A673 (cell line): ENCODE measurements around the gene TUBB4A. TPM values are rescaled to one million over a fixed set of nuclear protein-coding genes. Genes with fewer than 3 reads are reported as not detected.

Experiments
- BruUV-seq: library from RNA; stranded (reverse); fragments of 400-500 nt; replicated peaks from 2 replicates; lab custom pipeline; 2021; lab: Mats Ljungman, UMichigan
- CTCF ChIA-PET: fragments of 300-600 bp; sonication (Branson Sonifier 250); formaldehyde crosslinking; loops from one replicate; lab custom pipeline; 2022; ENCODE audit warnings: antibody characterized with exemption; lab: Charles Lee
- POLR2A ChIA-PET: fragments of 300-600 bp; sonication (Branson Sonifier 250); formaldehyde crosslinking; loops from one replicate; lab custom pipeline; 2022; ENCODE audit warnings: antibody characterized with exemption; ENCODE audit not compliant: low non-redundant PET; lab: Charles Lee
- DNase-seq: peaks from one replicate; pipeline ENCODE4 v3.0.0-alpha.2; 2015; ENCODE audit warnings: low spot score
- H3K27ac ChIP-seq: fragments of 200-600 bp; sonication (generic); 2 replicates; pipeline ENCODE4 v1.5.1; 2016; ENCODE audit warnings: mixed run types, low read depth, mild to moderate bottlenecking, mixed read lengths, antibody characterized with exemption, low read length; ENCODE audit not compliant: poor library complexity, severe bottlenecking
- H3K27me3 ChIP-seq: fragments of 200-600 bp; sonication (generic); replicated peaks from 2 replicates; pipeline ENCODE4 v1.6.1; 2017; ENCODE audit warnings: mixed run types, low read depth, mild to moderate bottlenecking, mixed read lengths, antibody characterized with exemption, low read length; ENCODE audit not compliant: insufficient read depth, poor library complexity
- H3K36me3 ChIP-seq: fragments of 200-600 bp; sonication (generic); 2 replicates; pipeline ENCODE4 v1.6.1; 2016; ENCODE audit warnings: mixed run types, mild to moderate bottlenecking, mixed read lengths, antibody characterized with exemption, low read length; ENCODE audit not compliant: insufficient read depth, poor library complexity, severe bottlenecking
- H3K4me1 ChIP-seq: fragments of 200-600 bp; sonication (generic); 2 replicates; pipeline ENCODE4 v1.6.1; 2017; ENCODE audit warnings: mixed run types, mild to moderate bottlenecking, mixed read lengths, antibody characterized with exemption, low read length; ENCODE audit not compliant: insufficient read depth, poor library complexity, severe bottlenecking
- H3K4me3 ChIP-seq: fragments of 200-600 bp; sonication (generic); 2 replicates; pipeline ENCODE4 v1.5.1; 2016; ENCODE audit warnings: low read depth, mixed run types, mild to moderate bottlenecking, mixed read lengths, low read length; ENCODE audit not compliant: poor library complexity, severe bottlenecking
- H3K9me3 ChIP-seq: fragments of 200-600 bp; sonication (generic); 2 replicates; pipeline ENCODE4 v1.6.1; 2016; ENCODE audit warnings: mixed run types, low read depth, mild to moderate bottlenecking, mixed read lengths, antibody characterized with exemption, low read length; ENCODE audit not compliant: poor library complexity, severe bottlenecking
- EZH2 ChIP-seq: fragments of 200-600 bp; sonication (generic); IDR thresholded peaks from 2 replicates; pipeline ENCODE4 v1.6.1; 2017; ENCODE audit warnings: borderline replicate concordance, low read depth, mild to moderate bottlenecking, mixed read lengths, antibody characterized with exemption, low read length; ENCODE audit not compliant: poor library complexity, severe bottlenecking
- intact Hi-C: fragments of 100-400 bp; cut with micrococcal nuclease; formaldehyde crosslinking; loops from one replicate; pipeline ENCODE4 v1.10.0; 2022; ENCODE audit not compliant: unreplicated experiment
- total RNA-seq: library from RNA; stranded (reverse); gene quantifications from 2 replicates; pipeline ENCODE4 v1.2.3, GENCODE V29; 2021
- TF ChIP-seq, protein P1 (sequence below): fragments of 300-800, 200-600 bp; sonication (generic); conservative IDR thresholded peaks from 2 replicates; pipeline ENCODE4 v1.5.1; 2017; ENCODE audit warnings: low read depth, mild to moderate bottlenecking, antibody characterized with exemption, low read length, moderate library complexity, mixed read lengths

TUBB4A gene
- total RNA-seq, 1 experiment from 2014 or later: 27.0 TPM

- no peaks in the 10 kb centered on the region for H3K27me3 ChIP-seq
- H3K9me3 ChIP-seq: no peaks in the 10 kb centered on the region
- DNase-seq: no peak
- H3K36me3 ChIP-seq: no peaks in the 10 kb centered on the region
- no peak overlapping the region for H3K27ac ChIP-seq
- POLR2A ChIA-PET: no interaction called here
- H3K4me3 ChIP-seq: no peak overlapping the region
- no peaks in the 10 kb centered on the region for H3K4me1 ChIP-seq
- TF ChIP-seq, protein P1, sequence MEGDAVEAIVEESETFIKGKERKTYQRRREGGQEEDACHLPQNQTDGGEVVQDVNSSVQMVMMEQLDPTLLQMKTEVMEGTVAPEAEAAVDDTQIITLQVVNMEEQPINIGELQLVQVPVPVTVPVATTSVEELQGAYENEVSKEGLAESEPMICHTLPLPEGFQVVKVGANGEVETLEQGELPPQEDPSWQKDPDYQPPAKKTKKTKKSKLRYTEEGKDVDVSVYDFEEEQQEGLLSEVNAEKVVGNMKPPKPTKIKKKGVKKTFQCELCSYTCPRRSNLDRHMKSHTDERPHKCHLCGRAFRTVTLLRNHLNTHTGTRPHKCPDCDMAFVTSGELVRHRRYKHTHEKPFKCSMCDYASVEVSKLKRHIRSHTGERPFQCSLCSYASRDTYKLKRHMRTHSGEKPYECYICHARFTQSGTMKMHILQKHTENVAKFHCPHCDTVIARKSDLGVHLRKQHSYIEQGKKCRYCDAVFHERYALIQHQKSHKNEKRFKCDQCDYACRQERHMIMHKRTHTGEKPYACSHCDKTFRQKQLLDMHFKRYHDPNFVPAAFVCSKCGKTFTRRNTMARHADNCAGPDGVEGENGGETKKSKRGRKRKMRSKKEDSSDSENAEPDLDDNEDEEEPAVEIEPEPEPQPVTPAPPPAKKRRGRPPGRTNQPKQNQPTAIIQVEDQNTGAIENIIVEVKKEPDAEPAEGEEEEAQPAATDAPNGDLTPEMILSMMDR: no peak
- no peak for TF ChIP-seq EZH2
- no TSS peak for BruUV-seq
- CTCF ChIA-PET: no interaction called here
- intact Hi-C loops: no loop called here
Measured at GRCh38 chr19:6484831-6485230, 17.3 kb downstream of the TUBB4A start.

DNA sequence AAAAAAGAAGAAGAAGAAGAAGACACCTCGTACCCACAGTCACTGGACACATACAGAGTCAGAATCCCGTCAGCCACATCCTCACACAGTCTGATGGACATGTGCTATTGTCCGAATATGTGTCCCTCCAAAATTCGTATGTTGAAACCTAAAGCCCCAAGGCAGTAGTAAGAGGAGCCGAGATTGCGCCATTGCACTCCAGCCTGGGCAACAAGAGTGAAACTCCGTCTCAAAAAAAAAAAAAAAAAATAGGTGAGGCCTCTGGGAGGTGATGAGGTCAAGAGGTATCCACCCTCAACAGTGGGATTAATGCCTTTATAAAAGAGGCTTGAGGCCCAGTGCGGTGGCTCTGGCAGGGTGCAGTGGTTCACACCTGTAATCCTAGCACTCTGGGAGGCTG lies 17.9 kb downstream of the TUBB4A start:
- TF ChIP-seq, protein P1: no peak
- no peak for TF ChIP-seq EZH2
- no TSS peak for BruUV-seq
- no peaks in the 10 kb centered on the region for H3K27me3 ChIP-seq
- no peak overlapping the region for H3K27ac ChIP-seq
- ChIA-PET CTCF (no interaction called here), POLR2A (no interaction called here)
- H3K4me1 ChIP-seq: no peaks in the 10 kb centered on the region
- no peaks in the 10 kb centered on the region for H3K9me3 ChIP-seq
- H3K4me3 ChIP-seq: no peak overlapping the region
- no peaks in the 10 kb centered on the region for H3K36me3 ChIP-seq
- DNase-seq: no peak
- intact Hi-C loops: no loop called here

DNA sequence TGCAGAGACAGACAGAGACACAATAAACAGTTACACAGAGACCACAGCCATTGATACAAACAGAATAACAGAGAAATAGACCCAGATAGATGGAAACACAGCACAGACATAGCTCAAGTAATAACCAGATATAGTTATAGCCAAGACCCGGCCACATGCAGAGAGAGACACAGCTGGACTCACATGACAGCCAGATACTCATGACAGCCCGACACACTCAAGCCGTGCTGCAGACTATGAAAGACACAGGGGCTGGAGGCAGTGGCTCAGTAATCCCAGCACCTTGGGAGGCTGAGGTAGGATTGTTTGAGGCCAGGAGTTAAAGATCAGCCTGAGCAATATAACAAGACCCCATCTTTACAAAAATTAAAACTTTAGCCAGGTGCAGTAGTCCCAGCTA lies 18.9 kb downstream of the TUBB4A start:
- CTCF ChIA-PET: no interaction called here
- TF ChIP-seq, protein P1: no peak
- TF ChIP-seq EZH2: no peak
- no peak for DNase-seq
- no peaks in the 10 kb centered on the region for H3K27me3 ChIP-seq
- intact Hi-C loops: no loop called here
- no peak overlapping the region for H3K4me3 ChIP-seq
- H3K36me3 ChIP-seq: no peaks in the 10 kb centered on the region
- POLR2A ChIA-PET: no interaction called here
- no TSS peak for BruUV-seq
- H3K9me3 ChIP-seq: no peaks in the 10 kb centered on the region
- no peak overlapping the region for H3K27ac ChIP-seq
- H3K4me1 ChIP-seq: no peaks in the 10 kb centered on the region
